Type B pancreatic cell (in vitro differentiated cells): ENCODE results near the gene ALG3. TPM values are rescaled to one million over a fixed set of nuclear protein-coding genes. Genes with fewer than 3 reads are reported as not detected.

ENCODE experiments used
- DNase-seq: peaks from one replicate; pipeline ENCODE4 v3.0.0; 2021; ENCODE audit warnings: mixed read lengths; ENCODE audit not compliant: unreplicated experiment; ENCODE audit errors: extremely low spot score
- H3K27ac Mint-ChIP-seq: 2 replicates; pipeline ENCODE4 v1.8.0; 2021; ENCODE audit warnings: mild to moderate bottlenecking, mixed read lengths
- H3K27me3 Mint-ChIP-seq: 2 replicates; pipeline ENCODE4 v1.8.0; 2021; ENCODE audit warnings: mixed read lengths
- H3K36me3 Mint-ChIP-seq: 2 replicates; pipeline ENCODE4 v1.8.0; 2021; ENCODE audit warnings: mixed read lengths
- H3K4me1 Mint-ChIP-seq: one replicate; pipeline ENCODE4 v1.8.0; 2021; ENCODE audit warnings: mixed read lengths; ENCODE audit not compliant: unreplicated experiment
- H3K4me3 Mint-ChIP-seq: 2 replicates; pipeline ENCODE4 v1.8.0; 2021; ENCODE audit warnings: mild to moderate bottlenecking, mixed read lengths
- H3K9me3 Mint-ChIP-seq: 2 replicates; pipeline ENCODE4 v1.8.0; 2021; ENCODE audit warnings: mixed read lengths
- CTCF ChIP-seq: fragments of 200-600 bp; sonication (generic); conservative IDR thresholded peaks from 2 replicates; pipeline ENCODE4 v1.5.0; 2021; ENCODE audit warnings: antibody characterized with exemption, mild to moderate bottlenecking
- total RNA-seq: library from RNA; stranded (reverse); gene quantifications from 2 replicates; pipeline ENCODE4 v1.2.1, GENCODE V29; 2021; ENCODE audit warnings: low replicate concordance

ALG3 gene
- total RNA-seq, 1 donor from 2014 or later = 55.8 TPM

GRCh38 chr3:184223946-184224345, 24.8 kb downstream of the ALG3 start:
- Mint-ChIP-seq H3K4me3 (no peak overlapping the region), H3K36me3 (no peaks in the 10 kb centered on the region), H3K4me1 (no peaks in the 10 kb centered on the region), H3K27ac (no peak overlapping the region), H3K9me3 (no peaks in the 10 kb centered on the region), H3K27me3 (peaks cover 59% of the 10 kb centered on the region)
- DNase-seq = no peak
- TF ChIP-seq CTCF = no peak

- DNase-seq = no peak
- no peaks in the 10 kb centered on the region for H3K4me1 Mint-ChIP-seq
- no peak overlapping the region for H3K27ac Mint-ChIP-seq
- no peak overlapping the region for H3K4me3 Mint-ChIP-seq
- H3K9me3 Mint-ChIP-seq = no peaks in the 10 kb centered on the region
- H3K27me3 Mint-ChIP-seq = peaks cover 52% of the 10 kb centered on the region
- TF ChIP-seq CTCF = no peak
- H3K36me3 Mint-ChIP-seq = no peaks in the 10 kb centered on the region
These were observed 26.2 kb downstream of the ALG3 start for GRCh38 chr3:184222521-184222920.

GRCh38 chr3:184218814-184219213, 29.9 kb downstream of the ALG3 start:
- DNase-seq = no peak
- Mint-ChIP-seq H3K4me1 (no peaks in the 10 kb centered on the region), H3K36me3 (no peaks in the 10 kb centered on the region), H3K4me3 (no peak overlapping the region), H3K9me3 (no peaks in the 10 kb centered on the region), H3K27me3 (peaks cover 24% of the 10 kb centered on the region), H3K27ac (no peak overlapping the region)
- TF ChIP-seq CTCF = no peak

GRCh38 chr3:184211718-184212117, 37.0 kb downstream of the ALG3 start:
- Mint-ChIP-seq H3K4me3 (no peak overlapping the region), H3K27ac (no peak overlapping the region), H3K27me3 (peaks cover 25% of the 10 kb centered on the region), H3K9me3 (no peaks in the 10 kb centered on the region), H3K36me3 (no peaks in the 10 kb centered on the region), H3K4me1 (no peaks in the 10 kb centered on the region)
- TF ChIP-seq CTCF = no peak
- DNase-seq = no peak

- Mint-ChIP-seq H3K9me3 (no peaks in the 10 kb centered on the region), H3K27ac (no peak overlapping the region), H3K4me3 (no peak overlapping the region), H3K36me3 (no peaks in the 10 kb centered on the region), H3K27me3 (peaks cover 29% of the 10 kb centered on the region), H3K4me1 (no peaks in the 10 kb centered on the region)
- TF ChIP-seq CTCF = no peak
- DNase-seq = no peak
These were observed 37.5 kb downstream of the ALG3 start for GRCh38 chr3:184211297-184211696.
